ENCODE measurements around the gene ZDHHC11B.
"Not testable (repeated sequence)": the region's sequence is repeated elsewhere in the genome, so short reads cannot be mapped to it uniquely, and the experiment has no call there.

Gene ZDHHC11B

DNA sequence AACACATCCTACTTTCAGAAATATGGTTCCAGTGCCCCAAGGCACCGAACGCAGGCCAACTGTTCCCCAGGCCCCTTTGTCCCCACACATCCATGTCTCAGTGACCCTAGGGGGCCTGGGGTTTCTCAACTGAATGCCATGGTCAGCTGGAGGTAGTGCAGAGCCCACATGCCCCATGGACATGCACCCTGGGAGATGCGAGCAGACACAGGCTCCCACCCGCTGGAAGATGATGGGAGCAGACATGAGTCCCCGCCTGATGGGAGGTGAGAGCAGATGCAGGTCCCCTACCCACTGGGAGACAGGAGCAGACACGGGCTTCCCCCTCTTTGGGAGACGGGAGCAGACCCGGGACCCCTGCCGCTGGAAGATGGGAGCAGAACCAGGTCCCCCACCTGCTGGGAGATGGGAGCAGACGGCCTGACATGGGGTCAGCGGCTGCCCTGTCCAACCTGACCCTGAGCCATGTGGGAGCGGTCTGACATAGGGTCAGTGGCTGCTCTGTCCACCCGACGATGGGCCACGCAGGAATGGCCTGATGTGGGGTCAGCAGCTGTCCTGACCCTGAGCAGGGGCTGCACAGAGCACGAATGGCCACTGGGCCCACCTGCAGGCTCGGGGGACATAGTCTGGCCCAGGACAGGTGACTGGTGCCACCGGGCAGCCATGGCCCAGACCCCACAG, 18.4 kb downstream of the ZDHHC11B start:
- Mint-ChIP-seq H3K27me3 (no peaks in the 10 kb centered on the region), H3K9me3 (no peaks in the 10 kb centered on the region), H3K36me3 (ENCODE audit: low read depth) (no peaks in the 10 kb centered on the region), H3K4me3 (no peak overlapping the region), H3K27ac (no peak overlapping the region), H3K4me1 (ENCODE audit: low read depth) (no peaks in the 10 kb centered on the region)
- peak; percentile 27 for DNase-seq

DNA sequence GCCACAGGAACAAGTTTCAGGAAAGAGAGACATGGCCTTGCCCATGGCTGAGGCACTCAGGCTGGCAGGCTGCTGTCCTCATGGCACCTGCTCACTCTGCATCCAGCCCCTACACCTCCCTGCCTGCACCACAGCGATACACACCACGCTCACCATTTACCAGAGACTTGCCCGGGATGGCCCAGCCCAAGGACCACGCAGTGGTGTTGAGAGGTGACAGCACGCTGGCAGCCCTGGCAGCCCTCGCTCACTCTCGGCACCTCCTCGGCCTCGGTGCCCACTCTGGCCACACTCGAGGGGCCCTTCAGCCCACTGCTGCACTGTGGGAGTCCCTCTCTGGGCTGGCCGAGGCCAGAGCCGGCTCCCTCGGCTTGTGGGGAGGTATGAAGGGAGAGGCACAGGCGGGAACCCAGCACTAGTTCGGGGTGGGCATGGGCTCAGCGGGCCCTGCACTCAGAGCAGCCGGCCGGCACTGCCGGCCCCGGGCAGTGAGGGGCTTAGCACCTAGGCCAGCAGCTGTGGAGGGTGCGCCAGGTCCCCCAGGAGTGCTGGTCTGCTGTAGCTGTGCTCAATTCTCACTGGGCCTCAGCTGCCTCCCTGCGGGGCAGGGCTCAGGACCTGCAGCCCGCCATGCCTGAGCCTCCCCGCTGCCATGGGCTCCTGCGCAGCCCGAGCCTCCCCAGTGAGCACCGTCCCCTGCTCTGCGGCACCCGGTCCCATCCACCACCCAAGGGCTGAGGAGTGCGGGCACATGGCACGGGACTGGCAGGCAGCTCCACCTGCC, 20.3 kb downstream of the ZDHHC11B start:
- peak; percentile 30 for DNase-seq
- H3K4me3 Mint-ChIP-seq, result no peak overlapping the region
- H3K36me3 Mint-ChIP-seq (ENCODE audit: low read depth), result no peaks in the 10 kb centered on the region
- peaks cover 2% of the 10 kb centered on the region for H3K4me1 Mint-ChIP-seq (ENCODE audit: low read depth)
- H3K27me3 Mint-ChIP-seq, result no peaks in the 10 kb centered on the region
- no peaks in the 10 kb centered on the region for H3K9me3 Mint-ChIP-seq
- H3K27ac Mint-ChIP-seq, result no peak overlapping the region

DNA sequence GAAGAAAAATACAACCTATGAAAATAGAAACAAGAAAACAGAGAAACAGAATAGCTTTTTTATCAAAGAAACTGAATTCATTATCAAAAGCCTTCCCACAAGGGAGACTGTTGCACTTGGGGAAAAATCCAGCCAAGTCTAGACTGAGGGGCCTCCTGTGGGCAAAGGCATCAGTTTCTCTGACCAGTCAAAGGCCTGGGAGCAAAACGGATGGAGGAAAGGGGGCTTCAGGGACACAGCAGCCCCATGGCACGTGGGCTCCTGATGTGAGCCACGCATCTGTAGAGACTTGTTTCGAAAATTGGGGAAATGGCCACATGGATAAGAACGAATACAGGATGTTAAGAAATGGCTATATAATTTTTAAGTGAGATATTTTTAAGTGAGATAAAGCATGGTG, 21.1 kb downstream of the ZDHHC11B start:
- Mint-ChIP-seq H3K4me3 (no peak overlapping the region), H3K4me1 (ENCODE audit: low read depth) (peaks cover 10% of the 10 kb centered on the region), H3K27me3 (no peaks in the 10 kb centered on the region)

DNA sequence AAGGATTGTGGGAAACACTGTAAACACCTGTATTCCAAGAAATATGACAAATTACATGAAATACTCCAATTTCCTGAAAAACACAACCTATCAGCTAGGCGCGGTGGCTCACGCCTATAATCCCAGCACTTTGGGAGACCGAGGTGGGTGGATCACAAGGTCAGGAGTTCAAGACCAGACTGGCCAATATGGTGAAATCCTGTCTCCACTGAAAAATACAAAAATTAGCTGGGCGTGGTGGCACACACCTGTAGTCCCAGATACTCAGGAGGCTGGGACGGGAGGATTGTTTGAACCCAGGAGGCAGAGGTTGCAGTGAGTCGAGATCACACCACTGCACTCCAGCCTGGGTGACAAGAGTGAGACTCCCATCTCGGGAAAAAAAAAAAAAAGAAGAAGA, 21.5 kb downstream of the ZDHHC11B start:
- H3K27ac Mint-ChIP-seq; H3K4me3 Mint-ChIP-seq; DNase-seq; H3K9me3 Mint-ChIP-seq; H3K27me3 Mint-ChIP-seq; H3K36me3 Mint-ChIP-seq (ENCODE audit: low read depth): not testable (repeated sequence)
- H3K4me1 Mint-ChIP-seq (ENCODE audit: low read depth), result peaks cover 14% of the 10 kb centered on the region

More for the DNA sequence above, 21.1 kb downstream of the ZDHHC11B start:
- no peaks in the 10 kb centered on the region for H3K36me3 Mint-ChIP-seq (ENCODE audit: low read depth)
- H3K27ac Mint-ChIP-seq, result no peak overlapping the region
- H3K9me3 Mint-ChIP-seq, result no peaks in the 10 kb centered on the region
- peak; percentile 26 for DNase-seq

DNA sequence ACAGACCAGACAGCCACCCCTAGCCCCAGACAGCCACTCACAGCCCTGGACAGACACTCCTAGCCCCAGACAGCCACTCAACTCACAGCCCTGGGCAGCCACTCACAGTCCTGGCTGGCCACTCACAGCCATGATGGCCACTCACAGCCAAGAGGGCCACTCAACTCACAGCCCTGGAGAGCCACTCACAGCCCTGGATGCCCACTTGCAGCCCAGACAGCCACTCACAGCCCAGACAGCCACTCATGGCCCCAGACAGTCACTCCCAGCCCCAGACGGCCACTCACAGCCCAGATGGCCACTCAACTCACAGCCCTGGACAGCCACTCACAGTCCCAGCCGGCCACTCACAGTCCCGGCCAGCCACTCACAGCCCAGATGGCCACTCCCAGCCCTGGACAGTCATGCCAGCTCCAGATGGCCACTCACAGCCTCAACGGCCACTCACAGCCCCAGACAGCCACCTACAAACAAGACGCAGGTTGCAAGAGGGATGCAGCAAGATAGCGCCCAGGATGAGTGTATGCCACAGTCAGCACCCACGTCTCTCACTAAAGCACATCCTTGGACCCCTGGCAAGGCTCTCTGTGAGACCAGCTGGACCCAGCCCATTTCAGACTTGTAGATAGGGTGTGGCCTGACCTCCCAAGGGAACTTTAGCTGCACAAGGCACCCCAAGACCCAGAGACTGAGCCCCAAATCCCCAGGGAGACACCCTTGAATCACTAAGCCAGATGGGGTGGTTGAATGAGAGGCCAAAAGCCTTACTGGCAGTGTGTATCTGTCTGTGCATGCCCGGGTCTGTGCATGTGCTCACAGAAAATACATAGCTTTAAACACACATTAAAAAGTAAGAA, 22.4 kb downstream of the ZDHHC11B start:
- H3K4me3 Mint-ChIP-seq, result no peak overlapping the region
- peaks cover 18% of the 10 kb centered on the region for H3K4me1 Mint-ChIP-seq (ENCODE audit: low read depth)
- no peaks in the 10 kb centered on the region for H3K36me3 Mint-ChIP-seq (ENCODE audit: low read depth)
- no peak overlapping the region for H3K27ac Mint-ChIP-seq
- peak; percentile 30 for DNase-seq
- H3K27me3 Mint-ChIP-seq, result peaks cover 4% of the 10 kb centered on the region
- no peaks in the 10 kb centered on the region for H3K9me3 Mint-ChIP-seq

DNA sequence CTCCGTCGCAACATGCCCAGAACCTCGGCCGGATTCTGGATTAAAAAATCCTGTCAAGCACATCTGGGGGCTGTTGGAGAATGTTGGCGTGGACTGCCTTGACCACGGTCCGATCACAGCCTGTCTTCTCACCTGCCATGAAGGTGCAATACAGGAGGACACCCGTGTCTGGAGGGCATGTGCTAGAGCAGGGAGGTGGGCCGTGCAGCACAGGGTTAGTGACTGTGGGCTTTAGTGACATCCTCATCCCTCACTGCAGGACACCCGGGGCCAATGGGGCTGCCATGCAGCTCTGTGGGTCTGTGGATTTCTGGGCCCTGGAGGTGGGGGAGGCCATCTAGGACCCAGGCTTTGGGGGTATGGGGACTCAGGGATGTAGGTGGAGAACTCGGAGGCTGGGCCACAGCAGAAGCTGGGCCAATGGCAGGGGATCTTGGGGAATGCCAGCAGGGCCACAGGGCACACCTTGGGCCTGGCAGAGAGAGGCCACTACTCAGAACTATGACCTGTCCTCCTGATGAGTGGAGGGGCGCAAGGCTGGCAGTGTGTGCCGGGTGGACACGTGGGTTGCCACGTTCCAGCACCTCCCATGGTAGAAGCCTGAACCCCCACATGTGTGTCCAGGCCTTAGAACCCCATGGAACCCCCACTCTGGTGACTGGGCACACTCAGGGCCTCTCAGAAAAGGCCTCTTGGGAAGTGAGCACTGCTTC, 23.3 kb downstream of the ZDHHC11B start:
- no peaks in the 10 kb centered on the region for H3K9me3 Mint-ChIP-seq
- no peaks in the 10 kb centered on the region for H3K36me3 Mint-ChIP-seq (ENCODE audit: low read depth)
- peaks cover 6% of the 10 kb centered on the region for H3K27me3 Mint-ChIP-seq
- no peak overlapping the region for H3K27ac Mint-ChIP-seq
- DNase-seq, result peak; percentile 32
- peaks cover 18% of the 10 kb centered on the region for H3K4me1 Mint-ChIP-seq (ENCODE audit: low read depth)
- H3K4me3 Mint-ChIP-seq, result no peak overlapping the region

DNA sequence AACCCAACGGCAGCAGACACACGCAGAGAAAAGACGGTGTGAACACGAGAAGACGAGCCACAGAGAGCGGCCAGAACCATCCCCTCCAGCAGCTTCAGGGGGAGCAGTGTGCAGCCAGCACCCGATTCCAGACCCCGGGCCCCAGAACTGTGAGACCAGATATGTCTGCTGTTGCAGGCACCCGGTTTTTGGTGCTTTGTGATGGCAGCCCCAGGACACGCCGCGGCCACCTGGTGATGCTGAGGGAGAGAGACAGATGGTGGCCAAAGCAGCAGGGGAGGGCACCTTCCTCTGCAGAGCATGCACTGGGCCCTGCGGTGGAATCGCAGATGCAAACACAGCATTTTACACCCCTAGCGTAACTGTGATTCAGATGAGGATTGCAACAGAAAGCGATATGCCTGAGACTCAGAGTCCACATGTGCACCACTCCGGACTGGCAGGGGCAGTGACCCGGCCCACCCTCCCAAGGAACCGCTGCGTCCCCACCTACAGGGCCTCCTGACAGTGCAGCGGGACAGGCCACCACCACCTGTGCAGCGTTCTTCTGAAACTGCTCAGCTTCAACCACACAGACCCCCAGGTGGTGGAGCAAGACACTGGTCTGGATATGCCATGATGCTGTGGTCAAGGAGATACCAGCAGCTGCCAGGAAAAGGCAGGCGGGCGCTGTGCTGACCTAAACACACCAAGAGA, 24.0 kb downstream of the ZDHHC11B start:
- H3K4me3 Mint-ChIP-seq, result no peak overlapping the region
- no peaks in the 10 kb centered on the region for H3K9me3 Mint-ChIP-seq
- H3K36me3 Mint-ChIP-seq (ENCODE audit: low read depth), result no peaks in the 10 kb centered on the region
- peaks cover 9% of the 10 kb centered on the region for H3K27me3 Mint-ChIP-seq
- DNase-seq, result peak; percentile 27
- H3K4me1 Mint-ChIP-seq (ENCODE audit: low read depth), result peaks cover 18% of the 10 kb centered on the region
- no peak overlapping the region for H3K27ac Mint-ChIP-seq

DNA sequence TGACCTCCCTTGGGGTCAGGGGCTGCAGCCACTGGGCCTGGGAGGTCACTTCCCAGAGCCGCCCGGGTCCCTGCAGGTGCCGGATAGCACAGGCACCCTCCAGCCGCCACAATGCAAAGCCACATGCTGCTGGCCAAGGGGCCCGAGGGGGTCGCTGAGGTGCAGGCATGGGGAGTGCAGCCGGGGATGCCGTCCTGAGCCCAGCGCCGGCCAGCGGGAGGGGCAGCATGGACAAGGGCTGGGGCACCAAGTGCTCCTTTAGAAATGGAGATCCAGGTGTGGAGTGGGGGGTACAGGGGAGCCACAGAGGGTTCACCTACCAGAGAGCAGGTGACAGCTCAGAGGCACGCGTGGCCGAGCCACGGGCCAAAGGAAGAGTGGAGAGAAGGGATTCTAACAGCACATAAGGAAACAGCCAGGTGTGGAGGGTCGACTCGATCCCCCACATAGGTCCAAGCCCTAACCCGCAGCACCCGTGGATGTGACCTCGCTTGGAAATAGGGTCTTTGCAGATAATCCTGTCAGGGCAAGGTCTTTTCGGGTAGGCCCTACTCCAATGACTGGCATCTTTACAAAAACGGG, 24.7 kb downstream of the ZDHHC11B start:
- H3K4me1 Mint-ChIP-seq (ENCODE audit: low read depth), result peaks cover 18% of the 10 kb centered on the region
- peak; percentile 28 for DNase-seq
- peaks cover 9% of the 10 kb centered on the region for H3K27me3 Mint-ChIP-seq
- H3K4me3 Mint-ChIP-seq, result no peak overlapping the region
- H3K36me3 Mint-ChIP-seq (ENCODE audit: low read depth), result no peaks in the 10 kb centered on the region
- no peak overlapping the region for H3K27ac Mint-ChIP-seq
- no peaks in the 10 kb centered on the region for H3K9me3 Mint-ChIP-seq

DNA sequence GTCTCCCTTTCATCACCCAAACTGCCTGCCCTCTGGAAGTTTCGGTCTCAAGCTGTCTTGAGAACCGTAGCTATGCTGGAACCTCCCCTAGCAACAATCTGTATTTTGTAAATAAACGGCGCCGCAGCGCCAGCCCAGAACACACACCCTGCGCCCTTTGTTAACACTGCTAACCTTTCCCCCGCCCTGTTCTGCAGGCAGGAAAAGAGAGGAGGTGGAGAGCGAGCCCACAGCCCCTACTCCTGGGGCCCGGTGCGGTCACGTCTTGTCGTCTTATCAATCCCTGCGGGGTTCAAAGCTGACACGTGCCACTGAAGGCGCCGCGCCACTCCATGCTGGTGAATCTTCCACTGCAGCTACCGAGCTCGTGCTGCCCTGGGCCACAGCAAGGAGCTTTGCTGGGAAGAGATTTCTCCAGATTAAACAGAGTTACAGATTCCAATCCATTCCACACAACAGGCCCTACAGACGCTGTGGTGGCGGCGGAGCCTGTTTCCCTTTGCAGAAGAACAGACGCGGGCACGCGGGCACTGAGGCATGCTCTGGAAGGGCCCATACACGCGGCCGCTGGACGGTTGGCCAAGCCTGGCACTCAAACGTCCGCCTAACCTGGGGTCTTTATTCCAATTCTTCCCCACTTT, 25.3 kb downstream of the ZDHHC11B start:
- Mint-ChIP-seq H3K27me3 (peaks cover 9% of the 10 kb centered on the region), H3K27ac (peak overlapping the region; percentile 24), H3K4me1 (ENCODE audit: low read depth) (peaks cover 20% of the 10 kb centered on the region), H3K4me3 (peak overlapping the region; percentile 1), H3K9me3 (no peaks in the 10 kb centered on the region), H3K36me3 (ENCODE audit: low read depth) (no peaks in the 10 kb centered on the region)
- peak; percentile 49 for DNase-seq

DNA sequence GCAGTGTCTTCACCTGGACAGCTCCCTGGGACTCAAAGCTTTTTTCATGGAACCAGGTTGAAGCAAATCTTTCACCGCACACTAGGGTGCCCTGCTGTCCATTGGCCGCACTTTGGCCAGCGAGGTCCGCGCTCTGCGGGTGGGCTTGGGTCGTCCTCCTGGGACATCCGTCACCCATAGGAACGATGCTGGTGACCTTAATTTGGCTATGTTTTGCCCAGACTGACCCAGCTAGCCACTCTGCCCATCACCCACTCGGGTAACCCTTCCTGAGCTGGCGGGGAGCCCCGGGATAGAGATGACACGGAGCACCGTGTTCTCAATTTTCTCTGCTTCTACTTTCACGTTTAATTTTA, 25.9 kb downstream of the ZDHHC11B start:
- H3K4me3 Mint-ChIP-seq, result peak overlapping the region; percentile 1

DNA sequence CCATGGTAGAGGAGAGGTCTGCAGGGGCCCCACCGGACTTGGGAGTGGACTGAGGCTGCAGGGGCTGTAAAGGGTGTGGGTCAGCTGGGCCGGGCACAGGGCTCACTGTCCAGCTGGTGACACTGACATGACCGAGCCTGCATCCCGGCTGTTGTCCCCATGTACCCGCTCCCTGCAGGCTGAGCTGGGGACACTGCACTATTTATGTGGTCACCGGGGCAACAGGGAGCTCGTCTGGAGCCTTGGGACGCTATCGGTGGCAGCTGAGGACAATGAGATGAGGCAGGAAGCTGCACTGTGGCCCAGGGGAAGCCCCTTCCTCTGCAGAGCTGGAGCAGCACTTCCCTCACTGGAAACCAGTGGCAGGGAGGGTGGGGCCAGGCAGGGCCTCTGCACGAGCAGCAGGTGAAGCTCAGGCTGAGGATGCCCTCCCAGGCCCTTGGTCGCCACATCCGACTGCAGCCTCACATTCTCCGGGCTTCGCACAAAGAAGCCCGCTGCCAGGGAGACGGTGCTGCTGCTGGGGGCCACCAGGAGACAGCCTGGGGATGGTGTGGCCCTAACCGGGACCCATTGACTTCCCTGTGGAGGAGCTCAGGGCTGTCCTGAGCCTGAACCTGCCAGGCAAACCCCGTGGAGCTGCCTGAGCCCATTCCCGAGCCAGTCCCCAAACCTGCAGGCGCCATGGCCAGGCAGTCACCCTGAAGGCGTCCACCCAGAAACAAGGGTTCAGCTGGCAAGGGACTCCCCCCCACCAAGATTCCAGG, 26.4 kb downstream of the ZDHHC11B start:
- DNase-seq, result peak; percentile 38
- Mint-ChIP-seq H3K4me3 (no peak overlapping the region), H3K4me1 (ENCODE audit: low read depth) (peaks cover 23% of the 10 kb centered on the region), H3K27ac (no peak overlapping the region), H3K36me3 (ENCODE audit: low read depth) (no peaks in the 10 kb centered on the region), H3K27me3 (peaks cover 9% of the 10 kb centered on the region), H3K9me3 (no peaks in the 10 kb centered on the region)

More for the DNA sequence above, 25.9 kb downstream of the ZDHHC11B start:
- DNase-seq, result peak; percentile 30
- H3K4me1 Mint-ChIP-seq (ENCODE audit: low read depth), result peaks cover 23% of the 10 kb centered on the region
- H3K9me3 Mint-ChIP-seq, result no peaks in the 10 kb centered on the region
- peaks cover 9% of the 10 kb centered on the region for H3K27me3 Mint-ChIP-seq
- no peaks in the 10 kb centered on the region for H3K36me3 Mint-ChIP-seq (ENCODE audit: low read depth)
- H3K27ac Mint-ChIP-seq, result peak overlapping the region; percentile 24

DNA sequence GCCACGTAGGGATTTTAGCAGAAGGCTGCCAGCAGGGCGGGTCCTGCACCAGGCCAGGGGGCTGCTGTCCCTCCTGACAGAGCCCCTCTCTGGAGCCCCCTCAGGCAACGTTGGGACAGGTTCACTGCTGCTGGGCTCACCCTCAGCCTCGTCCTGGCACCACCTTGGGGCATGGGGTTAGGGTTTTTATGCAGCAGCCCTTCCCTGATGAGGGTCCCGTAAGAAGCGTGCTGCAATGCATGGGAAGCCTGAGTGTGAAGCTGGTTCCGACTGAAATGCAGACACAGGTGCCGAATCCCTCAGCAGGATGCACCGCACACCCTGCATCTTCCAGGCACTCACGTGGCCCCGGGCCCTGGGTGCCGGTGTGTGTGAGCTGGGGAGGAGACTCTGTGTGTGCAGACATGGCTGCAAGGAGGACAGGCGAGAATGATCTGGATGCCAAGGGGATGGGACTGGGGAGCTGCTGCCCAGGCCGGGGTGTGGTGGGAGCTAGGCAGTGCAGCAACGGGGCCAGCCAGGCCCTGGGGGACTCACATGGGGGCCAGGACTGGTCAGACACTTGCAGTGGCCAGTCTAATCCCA, 27.1 kb downstream of the ZDHHC11B start:
- H3K36me3 Mint-ChIP-seq (ENCODE audit: low read depth), result no peaks in the 10 kb centered on the region
- H3K9me3 Mint-ChIP-seq, result no peaks in the 10 kb centered on the region
- peaks cover 9% of the 10 kb centered on the region for H3K27me3 Mint-ChIP-seq
- H3K27ac Mint-ChIP-seq, result no peak overlapping the region
- peaks cover 23% of the 10 kb centered on the region for H3K4me1 Mint-ChIP-seq (ENCODE audit: low read depth)
- DNase-seq, result peak; percentile 31
- no peak overlapping the region for H3K4me3 Mint-ChIP-seq

Data from activated T-cell treated with anti-CD3 and anti-CD28 coated beads, Interleukin-2, amount 50 U/mL, for 24 hours (primary cell).